ENCODE measurements around the gene PPM1H. TPM values are rescaled to one million over a fixed set of nuclear protein-coding genes. Genes with fewer than 3 reads are reported as not detected.
"Not testable (repeated sequence)": the region's sequence is repeated elsewhere in the genome, so short reads cannot be mapped to it uniquely, and the experiment has no call there.

PPM1H gene
- total RNA-seq, 1 experiment from 2014 or later = 9.2 TPM

GRCh38 chr12:62684570-62685295, 250.2 kb downstream of the PPM1H start:
- no peak for DNase-seq (ENCODE audit: low read depth)

DNA sequence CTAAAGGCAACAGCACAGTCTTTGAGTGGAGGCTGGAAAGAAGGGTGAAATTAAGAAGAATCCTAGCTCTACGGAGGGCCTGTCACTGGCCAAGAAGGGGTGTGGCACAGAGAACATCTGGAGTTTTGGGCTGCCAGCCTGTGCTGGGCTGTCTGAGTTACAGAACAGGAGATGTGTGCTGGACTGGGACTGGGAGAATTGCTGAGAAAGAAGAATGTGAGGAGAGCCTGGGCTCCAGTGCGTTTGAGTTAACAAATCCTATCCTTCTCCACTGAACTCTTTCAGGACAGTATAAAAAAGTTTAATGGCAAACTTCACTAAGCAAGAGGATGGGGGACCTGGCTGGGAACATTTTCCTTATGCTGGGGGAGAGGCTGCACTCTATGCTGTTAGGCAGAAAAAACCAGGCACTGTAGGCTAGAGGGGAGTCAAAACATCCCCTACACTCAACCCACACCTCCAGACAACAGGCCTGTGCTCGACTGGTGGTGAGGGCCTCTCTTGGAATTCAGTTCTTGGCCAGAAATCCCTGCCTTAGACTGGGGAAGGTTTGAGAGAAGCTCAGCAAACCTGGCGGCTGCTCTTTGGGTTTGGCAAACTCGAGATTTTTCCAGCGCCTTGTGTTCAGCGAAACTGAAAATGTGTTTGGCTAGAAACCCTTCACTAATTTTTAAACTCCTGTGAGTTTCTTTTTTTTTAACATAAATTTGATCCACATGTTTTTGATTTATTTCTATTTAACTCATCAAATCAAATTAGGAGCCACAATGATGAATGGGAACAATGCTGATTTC, 251.0 kb downstream of the PPM1H start:
- peak; percentile 39 for DNase-seq (ENCODE audit: low read depth)

DNA sequence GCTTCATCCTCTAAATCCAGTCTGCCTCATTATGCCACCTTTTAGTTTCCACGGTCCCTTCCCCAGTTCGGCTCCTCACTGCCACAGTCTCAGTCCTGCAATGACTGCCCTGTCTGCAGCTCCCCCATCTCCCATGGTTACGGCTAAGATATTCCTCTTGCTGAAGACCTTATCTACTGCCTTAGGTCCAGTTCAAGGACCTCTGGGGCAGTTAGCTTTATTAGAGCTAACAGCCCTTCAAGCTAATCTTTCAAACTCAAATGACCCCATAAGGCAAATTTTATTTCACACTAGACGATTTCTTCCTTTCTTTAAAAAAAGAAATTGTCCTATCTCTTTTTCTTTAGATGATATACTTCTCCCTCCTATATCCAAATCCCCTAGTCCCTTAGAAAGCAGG, 253.6 kb downstream of the PPM1H start:
- no peak for DNase-seq (ENCODE audit: low read depth)

DNA sequence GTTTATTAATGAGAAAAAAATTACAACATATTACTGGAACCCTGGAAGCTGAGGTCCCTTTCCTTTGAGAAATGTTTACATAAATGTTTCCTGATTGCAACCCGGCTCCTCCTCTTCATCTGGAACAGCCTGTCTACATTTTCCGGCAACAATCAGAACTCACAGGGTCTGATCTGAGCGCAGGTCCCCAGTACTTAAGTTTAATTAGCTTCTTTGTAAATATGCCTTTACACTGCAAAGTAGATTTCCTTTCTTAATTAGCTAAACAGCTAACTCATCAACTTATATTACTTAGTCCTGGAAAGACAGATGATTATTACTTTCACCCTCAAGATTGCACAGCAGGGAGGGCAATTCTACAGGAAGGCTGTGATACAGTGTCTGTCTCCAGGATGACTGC, 255.3 kb downstream of the PPM1H start:
- no peak for DNase-seq (ENCODE audit: low read depth)

- DNase-seq (ENCODE audit: low read depth) = no peak
Observed at GRCh38 chr12:62677355-62677754, 257.6 kb downstream of the PPM1H start.

DNA sequence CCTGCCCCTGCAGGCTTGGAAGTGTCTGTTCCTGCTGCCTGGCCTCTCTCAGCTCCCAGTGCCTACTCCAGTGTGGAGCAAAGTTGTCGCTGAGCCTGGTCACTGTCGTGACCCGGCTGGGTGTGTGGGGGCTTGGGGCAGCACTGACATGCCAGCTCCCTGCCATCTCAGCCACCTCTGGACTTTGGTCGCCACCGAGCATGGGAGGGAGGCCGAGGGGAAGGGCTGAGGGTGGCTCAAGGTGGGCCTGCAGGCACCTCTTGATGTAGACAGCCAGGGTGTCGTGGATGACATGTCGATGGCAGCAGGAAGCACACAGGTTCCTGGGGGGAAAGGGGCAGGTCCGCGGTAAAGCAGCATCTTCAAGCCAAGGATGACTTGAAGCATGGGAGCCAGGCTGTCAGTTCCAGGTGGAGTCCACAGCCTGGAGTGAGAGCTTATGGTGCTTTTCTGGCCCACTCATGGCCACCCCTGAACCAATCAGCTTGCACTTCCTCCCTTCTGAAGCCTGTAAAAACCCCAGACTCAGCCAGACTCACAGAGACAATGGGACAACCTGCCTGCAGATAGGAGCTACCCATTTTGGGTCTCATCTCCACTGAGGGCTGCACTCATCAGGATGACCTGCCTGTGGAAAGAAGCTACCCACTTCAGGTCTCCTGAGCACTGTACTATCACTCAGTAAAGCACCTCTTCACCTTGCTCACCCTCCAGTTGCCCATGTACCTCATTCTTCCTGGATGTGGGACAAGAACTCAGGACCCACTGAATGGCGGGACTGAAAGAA, 258.2 kb downstream of the PPM1H start:
- no peak for DNase-seq (ENCODE audit: low read depth)

DNA sequence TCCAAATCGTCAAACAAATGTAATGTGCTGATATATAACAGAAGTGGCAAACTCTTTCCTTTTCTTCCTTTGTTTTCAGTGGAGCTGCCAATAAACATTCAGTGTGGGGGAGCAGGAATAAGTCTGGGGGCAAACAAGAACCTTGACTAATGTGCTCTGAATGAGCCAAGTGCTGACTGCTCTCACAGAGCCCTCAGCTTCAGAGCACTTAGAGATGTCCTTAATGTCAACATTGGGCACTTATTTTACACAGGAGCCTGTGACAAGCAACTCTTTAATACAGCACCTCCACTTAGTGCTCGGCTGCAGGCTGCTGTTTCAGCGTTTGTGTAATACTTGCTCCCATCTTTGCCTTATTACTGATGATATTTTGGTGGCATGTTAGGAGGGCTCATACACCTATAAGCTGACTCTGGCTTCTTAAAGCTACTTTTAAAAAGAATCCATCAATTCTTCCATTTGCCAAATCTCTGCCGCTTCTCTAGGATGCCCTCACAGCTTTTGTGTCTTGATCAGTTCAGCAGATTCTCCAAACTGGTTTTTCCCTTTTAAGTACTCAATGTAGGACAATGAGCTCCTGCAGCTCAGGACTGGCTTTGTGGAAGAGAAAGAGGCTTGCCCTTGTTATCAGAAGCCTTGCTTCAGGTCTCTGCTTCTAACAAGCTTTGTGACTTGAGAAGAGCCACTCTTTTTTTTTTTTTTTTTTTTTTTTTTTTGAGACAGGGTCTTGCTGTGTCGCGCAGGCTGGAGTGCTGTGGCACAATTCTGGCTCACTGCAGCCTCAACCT, 261.7 kb downstream of the PPM1H start:
- DNase-seq (ENCODE audit: low read depth) = no peak

GRCh38 chr12:62670986-62671720, 263.8 kb downstream of the PPM1H start:
- DNase-seq (ENCODE audit: low read depth) = no peak

DNA sequence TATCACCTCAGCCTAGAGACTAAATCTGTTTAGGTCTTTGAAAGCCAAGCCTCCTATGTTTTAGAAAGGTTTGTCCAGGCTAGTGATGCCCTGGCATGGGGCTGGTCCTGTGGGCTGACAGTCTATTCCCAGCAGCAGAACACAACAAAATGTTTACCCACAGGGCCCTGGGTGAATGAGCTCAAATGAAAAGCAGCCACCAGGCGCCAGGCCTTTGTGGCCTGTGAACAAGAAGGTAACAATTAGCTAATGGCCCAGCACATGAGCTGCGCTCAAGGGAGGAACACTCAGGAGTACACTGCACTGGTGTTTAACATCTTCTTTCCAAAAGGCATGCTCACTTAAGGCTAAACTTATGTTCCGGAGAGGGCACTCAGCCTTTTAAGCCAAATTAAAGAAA, 266.2 kb downstream of the PPM1H start:
- DNase-seq (ENCODE audit: low read depth) = no peak

DNA sequence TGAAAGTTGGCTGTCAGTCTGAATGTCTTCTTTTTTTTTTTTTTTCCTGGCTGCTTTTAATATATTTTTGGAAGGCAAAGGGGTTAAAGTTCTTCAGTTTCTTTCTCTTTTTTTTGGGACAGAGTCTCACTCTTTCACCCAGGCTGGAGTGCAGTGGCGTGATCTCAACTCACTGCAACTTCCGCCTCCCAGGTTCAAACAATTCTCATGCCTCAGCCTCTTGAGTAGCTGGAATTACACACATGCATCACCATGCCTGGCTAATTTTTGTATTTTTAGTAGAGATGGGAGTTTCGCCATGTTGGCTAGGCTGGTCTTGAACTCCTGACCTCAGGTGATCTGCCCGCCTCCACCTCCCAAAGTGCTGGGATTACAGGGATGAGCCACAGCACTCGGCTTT, 270.0 kb downstream of the PPM1H start:
- not testable (repeated sequence) for DNase-seq (ENCODE audit: low read depth)

DNA sequence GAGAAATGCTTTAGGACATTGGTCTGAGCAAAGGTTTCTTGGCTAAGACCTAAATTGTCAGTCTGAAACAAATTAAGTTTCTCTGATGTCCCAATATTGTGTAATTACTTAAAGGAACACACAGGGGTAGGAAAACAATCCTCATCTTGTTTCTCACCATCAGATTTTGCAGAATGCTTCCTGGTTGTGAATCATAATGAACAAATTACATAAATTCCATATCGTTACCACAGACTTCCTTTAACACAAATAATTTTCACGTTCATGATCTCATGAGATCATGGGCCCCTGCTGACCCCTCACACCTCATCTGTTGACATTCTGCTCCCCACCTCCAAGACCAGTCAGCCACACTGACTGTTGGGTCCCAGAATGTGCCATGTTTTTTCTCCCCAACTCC, 274.2 kb downstream of the PPM1H start:
- DNase-seq (ENCODE audit: low read depth) = peak; percentile 77

- DNase-seq (ENCODE audit: low read depth) = peak; percentile 34
Observed at GRCh38 chr12:62659453-62660295, 275.3 kb downstream of the PPM1H start.

GRCh38 chr12:62658910-62659309, 276.0 kb downstream of the PPM1H start:
- no peak for DNase-seq (ENCODE audit: low read depth)

GRCh38 chr12:62657363-62657632, 277.7 kb downstream of the PPM1H start:
- DNase-seq (ENCODE audit: low read depth) = peak; percentile 21

GRCh38 chr12:62656591-62657362, 278.2 kb downstream of the PPM1H start:
- DNase-seq (ENCODE audit: low read depth) = no peak

- no peak for DNase-seq (ENCODE audit: low read depth)
Observed at GRCh38 chr12:62655666-62656151, 279.2 kb downstream of the PPM1H start.

DNA sequence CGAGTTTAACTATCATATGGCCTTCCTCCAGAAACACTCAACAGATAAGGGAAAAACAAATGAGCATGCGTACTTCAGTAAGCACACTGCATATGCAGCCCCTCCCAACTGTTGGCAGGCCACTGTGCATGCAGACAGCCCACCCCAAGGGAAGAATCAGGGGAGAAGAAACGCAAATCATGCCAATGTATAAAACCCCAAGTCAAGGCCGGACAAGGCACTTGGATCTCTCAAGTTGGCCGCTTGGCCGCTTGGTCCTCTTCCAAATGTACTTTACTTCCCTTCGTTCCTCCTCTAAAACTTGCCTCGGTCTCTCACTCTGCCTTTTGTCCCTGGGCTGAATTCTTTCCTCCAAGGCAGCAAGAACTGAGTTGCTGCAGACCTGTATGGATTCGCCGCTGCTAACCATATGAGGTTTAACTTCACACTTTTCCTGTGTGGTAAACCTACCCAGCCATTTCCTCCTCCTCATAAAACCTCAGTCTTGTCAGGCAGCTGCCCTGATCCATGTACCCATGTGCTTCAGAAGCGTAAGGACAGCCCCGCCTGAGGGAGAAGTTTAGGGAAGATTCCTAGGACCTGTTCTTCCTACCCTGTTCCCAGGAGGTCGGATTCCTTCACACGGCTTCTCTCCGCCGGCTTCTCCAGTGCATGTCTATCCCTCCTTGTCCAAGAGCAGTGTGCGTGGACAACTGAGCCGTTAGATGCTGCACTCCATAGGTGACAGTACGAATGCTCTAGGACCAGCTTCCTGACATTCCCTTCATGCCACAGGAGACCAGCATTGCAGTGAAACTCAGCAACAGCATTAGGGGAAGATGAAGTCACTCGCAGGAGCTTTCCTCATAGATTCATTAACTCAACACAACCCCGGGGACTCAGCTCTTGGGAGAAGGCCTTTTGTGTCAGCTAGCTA, 280.4 kb downstream of the PPM1H start:
- DNase-seq (ENCODE audit: low read depth) = no peak

- DNase-seq (ENCODE audit: low read depth) = no peak
Observed at GRCh38 chr12:62653740-62654139, 281.2 kb downstream of the PPM1H start.

All from M059J (cell line).